HT1080 (cell line): ENCODE measurements around the gene SBSN. TPM values are rescaled to one million over a fixed set of nuclear protein-coding genes. Genes with fewer than 3 reads are reported as not detected.
A peak's percentile ranks its signal among the peaks of the same experiment; 100 is the strongest.

ENCODE experiments used
- DNase-seq: peaks from one replicate; pipeline ENCODE4 v3.0.0-alpha.2; 2015; ENCODE audit warnings: low read depth
- total RNA-seq: library from RNA; depleted of rRNA; stranded (reverse); fragments of >200 nt; shearing (Covaris generic); gene quantifications from 2 replicates; pipeline ENCODE4 v1.2.3, GENCODE V29; 2014

The SBSN gene
- total RNA-seq, 1 experiment from 2014 or later, result 14.9 TPM

- no peak for DNase-seq
These were observed 5.8 kb upstream of the SBSN start for GRCh38 chr19:35533822-35534392.

DNA sequence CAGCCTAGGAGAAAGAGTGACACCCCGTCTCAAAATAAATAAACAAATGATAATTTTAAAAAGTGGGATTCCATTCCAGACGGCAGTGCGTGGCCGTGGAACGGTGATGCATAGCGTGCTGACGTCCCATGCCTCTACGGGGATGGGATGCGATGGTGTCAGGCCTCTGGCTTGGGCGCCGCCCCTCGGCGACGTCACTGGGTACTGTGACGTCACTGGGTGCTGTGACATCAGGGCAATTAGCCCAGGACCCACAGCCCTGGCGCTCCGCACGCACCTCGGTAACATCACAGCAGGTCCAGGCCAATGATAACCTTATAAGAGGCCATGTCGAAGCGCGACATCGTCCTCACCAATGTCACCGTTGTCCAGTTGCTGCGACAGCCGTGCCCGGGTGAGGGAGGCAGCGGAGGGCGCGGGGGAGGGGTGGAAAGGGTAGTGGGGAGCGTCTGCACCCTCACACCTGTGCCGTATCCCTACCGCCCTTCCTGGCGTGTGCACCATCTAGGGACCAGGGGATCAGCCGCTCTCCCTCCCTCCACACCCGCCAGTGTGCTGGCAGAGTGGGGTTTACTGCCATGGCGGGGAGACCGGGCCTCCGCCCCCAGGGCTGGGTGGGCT is 5.2 kb upstream of the SBSN start, which contains the start of gene GAPDHS:
Gene GAPDHS, plus strand, starts transcription at position 256 of the 621 bp plus-strand sequence. Its CDS starts 72 bp downstream, at position 328.
- no peak for DNase-seq

- peak; percentile 37 for DNase-seq
These were observed 3.2 kb upstream of the SBSN start for GRCh38 chr19:35531291-35531690.

- DNase-seq, result no peak
These were observed 1.4 kb upstream of the SBSN start for GRCh38 chr19:35529241-35530218.

DNA sequence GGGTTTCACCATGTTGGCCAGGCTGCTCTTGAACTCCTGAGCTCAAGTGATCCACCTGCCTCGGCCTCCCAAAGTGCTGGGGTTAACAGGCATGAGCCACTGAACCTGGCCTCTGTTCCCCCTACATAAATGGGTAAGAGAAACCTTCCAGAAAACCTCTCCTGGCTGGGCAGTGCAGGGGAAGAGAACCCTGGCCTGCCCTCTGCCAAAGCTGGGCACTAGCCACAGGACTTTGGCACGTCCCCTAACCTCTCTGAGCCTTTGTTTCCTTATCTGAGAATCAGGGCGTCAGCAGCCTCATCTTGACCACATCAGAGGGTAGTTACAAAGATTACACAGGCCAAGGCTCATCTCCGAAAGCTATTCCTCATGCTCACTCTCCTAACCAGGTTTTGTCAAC is 2.2 kb downstream of the SBSN start:
- DNase-seq, result no peak

DNA sequence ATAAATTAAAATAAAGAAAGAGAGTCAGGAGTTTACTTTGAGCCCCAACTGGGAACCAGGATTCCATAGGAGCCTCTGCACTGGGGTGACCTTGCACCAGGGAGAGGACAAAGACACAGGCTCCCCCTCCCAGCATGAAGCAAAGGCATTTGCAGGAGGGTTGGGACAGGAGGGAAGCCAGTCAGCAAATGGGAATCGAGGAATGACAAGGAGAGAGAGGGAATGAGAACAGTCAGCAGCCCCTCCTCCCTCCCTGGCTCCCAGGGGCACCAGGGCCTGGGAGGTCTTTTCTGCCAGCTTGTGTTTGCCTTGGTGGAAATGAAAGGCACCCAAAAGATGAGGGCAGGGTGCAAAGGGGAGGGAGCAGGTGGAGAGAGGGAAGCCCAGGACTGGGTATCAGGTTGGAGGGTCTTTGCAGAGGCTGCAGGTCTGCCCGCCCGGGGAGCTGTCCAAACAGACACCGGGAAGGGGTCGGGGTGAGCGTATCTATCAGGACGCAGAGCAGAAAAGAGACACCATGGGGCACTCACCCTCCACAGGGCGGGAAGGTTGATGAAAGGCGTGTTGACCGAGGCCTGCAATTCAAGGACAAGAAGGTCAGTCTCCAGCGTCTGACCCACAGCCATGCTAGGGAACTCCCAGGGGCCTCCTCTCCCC is 3.8 kb downstream of the SBSN start:
- DNase-seq, result no peak

DNA sequence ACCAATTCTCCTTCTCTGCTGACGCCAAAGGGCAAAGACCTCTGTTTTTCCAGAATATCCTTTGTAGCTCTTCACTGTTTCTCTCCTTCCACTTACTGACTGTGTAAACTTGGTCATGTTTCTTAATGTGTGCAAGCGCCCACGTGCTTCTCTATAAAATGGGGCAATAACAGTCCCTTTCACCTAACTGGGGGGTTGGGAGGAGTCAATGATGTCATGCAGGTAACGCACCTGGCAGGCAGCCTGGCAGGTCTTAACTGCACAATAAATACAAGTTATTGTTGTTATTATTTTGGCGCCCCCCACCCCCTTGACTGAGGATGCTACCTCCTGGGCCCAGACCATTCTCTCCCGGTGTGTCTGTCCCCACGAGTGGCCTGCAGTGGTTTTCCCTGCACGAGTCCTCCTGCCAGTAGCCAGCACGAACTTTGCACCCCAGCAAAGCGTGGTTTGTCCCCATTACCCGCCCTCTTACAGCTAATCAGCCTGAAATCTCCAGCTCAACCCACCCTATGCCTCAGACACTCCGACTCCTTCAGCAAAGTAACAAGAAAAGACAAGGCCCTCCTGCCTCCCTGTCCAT is 5.3 kb downstream of the SBSN start:
- DNase-seq, result no peak

GRCh38 chr19:35521124-35521743 is 6.9 kb downstream of the SBSN start:
- DNase-seq, result no peak

DNA sequence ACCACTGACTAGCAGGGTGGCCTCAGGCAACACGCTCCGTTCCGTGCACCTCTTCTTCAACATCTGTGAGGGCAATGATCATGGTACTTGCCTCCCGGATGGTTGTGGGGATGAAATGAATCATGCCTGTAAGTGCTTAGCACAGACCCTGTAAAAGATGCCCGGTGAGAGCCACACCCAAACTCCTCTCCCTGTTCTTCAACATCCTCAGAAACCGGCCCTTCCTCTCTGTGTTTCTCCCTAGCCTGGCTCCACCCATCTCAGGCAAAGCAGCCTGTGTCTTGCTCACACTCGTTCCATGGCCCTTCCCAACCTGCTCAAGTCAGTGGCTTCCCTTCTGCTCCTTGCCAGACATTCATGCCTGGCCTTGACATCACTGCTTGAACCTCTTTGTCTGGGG is 8.8 kb downstream of the SBSN start:
- peak; percentile 70 for DNase-seq

DNA sequence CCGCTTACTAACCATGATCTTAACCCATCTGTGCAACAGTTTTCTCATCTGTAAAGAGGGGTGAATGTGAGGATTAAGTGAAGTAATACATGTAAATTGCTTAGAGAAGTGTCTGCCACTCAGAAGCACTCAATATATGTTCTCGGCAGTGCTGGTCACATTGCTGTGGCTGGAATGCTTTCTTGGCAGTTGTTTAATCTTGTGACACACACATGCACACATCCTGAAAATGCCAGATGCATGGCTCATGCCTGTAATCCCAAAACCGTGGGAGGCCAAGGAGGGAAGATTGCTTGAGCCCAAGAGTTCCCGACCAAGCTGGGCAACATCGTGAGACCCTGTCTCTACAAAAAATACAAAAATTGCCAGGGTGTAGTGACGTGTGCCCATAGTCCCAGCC is 9.8 kb downstream of the SBSN start:
- DNase-seq, result peak; percentile 91

DNA sequence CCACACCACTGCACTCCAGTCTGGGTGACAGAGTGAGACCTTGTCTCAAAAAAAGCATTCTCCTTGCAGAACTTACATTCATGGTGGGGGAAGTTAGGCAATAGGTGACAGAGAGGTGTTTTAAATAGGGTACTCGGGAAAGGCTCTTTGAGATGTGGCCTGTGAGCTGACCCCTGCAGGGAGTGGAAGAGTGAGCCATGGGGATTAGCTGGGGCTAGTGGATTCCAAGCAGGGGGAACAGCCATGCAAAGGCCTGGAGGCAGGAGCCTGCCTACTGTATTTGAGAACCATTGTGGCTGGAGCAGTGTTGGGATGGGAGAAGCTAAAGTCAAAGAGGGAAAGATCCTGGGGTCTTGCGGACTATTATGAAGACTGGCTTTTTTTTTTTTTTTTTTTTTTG is 10.8 kb downstream of the SBSN start:
- DNase-seq, result no peak

DNA sequence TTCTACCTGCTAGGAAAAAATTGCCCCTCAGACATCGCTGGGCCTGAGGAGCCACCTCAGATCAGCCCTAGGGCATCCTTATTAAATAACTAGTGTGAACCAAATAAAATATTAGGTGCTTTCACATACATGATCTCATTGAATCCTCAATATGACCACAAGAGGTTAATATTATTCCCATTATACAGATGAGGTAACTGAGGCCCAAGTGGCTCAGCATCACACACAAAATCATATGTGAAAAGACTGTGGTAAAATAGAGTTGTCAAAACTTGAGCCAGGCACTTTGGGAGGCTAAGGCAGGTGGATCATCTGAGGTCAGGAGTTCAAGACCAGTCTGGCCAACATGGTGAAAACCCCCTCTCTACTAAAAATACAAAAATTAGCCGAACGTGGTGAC is 11.8 kb downstream of the SBSN start:
- DNase-seq, result no peak

DNA sequence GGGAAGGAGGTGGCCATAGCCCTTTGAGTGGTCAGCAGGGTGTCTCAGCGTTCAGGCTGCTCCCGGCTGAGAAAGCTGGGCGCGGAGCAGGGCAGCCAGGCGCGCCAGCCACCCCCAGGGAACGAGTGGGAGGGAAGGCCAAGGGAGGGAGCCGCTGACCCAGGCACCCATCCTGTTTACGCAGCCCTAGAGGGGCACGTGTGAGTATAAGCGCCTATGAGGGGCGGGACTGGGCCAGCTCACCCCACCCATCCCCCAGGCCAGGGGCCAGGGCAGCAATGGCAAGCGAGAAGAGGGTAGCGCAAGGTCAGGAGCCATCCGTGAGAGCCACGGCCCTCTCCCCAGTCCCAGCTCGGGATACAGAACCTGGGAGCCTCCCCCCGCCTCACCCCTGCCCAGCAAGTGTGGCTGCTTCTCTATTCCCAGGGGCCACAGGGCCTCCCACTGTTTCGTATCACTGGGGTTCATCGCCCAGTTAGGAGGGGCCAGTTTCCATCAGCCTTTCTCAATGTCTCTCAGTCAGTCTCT is 13.8 kb downstream of the SBSN start:
- DNase-seq, result no peak

DNA sequence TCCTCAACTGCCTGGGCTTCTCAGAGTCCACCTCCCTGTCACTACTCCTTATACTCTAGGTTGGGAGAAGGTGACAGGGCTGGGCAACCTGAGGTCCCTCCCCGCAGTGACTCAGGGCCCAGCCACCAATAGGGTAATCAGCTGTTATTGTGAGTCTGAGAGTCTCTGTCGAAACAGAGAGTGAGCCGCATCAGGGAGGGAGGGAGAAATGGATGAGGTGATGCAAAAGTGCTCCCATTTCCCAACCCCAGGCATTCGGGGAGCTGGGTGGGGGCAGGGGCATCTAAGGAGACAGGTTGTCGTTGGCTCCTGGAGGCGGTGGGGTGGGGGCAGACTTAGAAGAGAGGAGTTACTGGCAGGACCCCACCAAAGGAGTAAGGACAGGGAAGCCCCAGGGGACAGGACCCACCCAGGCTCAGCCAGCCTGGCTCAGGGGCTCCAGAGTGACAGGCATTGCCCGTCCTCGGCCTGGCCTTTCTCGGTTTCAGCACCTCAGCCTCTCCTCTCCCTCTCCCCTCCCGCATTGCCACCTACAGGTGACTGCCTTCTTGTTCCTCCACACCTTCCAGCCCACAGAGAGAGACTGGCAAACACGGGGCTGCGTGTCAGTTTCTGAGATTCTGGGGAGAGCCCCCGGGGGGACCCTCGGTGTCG is 14.4 kb downstream of the SBSN start, which contains the start of gene DMKN:
Gene DMKN, minus strand, starts transcription at position 22 of the 654 bp plus-strand sequence. CDS start 174 bp downstream, outside the sequence.
- peak; percentile 33 for DNase-seq

DNA sequence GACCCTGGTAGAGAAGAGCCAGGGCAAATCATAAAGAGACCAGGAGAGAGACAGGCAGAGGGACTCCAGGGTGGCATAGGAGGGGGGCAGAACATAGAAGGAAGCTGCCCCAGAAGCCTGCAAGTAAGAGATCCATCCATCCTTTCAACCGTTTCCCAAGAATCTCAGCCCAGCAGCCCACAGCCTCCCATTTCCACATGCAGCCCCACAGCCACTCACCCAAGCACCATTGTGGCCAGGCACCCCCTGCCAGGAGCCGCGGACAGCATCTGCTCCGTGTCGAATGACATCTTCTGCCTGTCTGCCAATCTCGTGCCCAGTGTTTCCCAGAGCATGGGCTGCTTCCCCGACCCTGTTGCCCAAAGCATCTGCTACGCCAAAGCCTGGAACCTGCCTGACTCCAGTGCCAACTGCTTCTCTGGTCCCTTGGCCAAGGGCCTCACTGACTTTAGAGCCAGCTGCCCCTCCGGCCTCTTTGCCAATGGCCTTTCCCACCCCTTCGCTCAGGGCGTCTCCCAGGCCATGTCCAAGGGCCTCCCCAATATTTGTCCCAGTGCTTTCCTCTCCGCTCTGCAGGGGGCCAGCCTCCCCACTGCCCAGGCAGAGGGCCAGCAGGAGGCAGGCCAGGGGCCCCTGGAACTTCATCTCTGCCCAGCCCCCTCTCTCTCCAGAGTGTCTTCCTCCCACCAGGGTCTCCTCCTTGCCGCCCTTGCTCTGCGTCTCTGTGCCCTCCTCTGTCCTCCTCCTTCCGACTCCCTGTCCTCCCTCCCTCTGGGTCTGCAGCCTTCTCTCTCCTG is 15.1 kb downstream of the SBSN start:
- DNase-seq, result no peak

- no peak for DNase-seq
These were observed 16.8 kb downstream of the SBSN start for GRCh38 chr19:35511337-35511736.

DNA sequence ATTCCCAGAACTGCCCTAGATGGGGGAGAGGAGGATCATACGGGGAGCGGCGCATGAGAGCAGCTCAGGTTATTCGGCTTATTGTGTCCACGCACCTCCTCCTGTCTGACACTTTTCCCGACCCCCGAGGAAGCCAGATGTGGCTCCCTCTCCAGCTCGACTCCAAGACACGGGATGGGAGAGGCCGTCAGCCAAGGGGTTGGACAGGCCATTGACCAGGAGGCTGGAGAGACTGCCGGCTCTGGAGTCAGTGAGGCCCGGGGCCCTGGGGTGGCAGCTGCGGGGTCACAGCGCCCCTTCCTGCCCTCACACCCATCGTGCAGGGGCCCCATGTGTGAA is 17.5 kb downstream of the SBSN start:
- no peak for DNase-seq

DNA sequence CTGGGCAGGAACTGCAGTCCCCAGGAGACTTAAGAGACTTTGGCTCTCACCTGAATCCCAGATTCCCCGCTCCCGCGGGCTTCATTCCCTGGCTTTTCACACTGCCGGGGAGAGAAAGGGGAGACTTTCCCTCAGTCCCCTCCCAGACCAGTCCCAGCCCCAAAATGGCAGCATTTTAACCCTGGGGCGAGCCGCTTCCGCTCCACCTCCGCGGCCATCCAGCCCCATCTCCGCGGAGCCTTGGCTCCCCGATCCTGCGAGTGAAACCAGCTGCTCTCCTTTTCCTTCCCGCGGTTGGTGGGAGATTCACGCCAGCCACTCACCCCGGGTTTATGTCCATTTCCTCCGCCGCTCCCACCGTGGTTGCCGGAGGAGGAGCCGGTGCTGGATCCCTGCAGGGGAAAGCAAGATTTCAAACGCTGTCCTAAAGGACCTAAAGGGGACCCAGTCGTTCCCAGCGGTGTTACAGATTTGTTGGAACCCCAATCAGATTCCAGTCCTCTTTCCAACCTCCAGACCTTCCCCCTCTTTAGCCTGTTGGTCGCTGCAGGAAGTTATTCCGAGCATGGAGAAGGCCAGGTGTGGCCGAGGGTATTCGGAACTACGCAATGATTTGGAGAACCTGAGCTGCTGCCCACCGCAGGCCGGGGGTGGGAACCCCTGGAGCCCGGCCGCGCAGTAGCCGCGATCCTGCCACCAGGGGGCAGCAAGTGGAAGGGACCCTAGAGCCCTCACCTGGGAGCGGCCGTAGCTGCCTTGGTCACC is 18.1 kb downstream of the SBSN start:
- DNase-seq, result peak; percentile 73
